Activated naive CD4-positive, alpha-beta T cell treated with anti-CD3 and anti-CD28 coated beads for 36 hours (primary cell): ENCODE data around the gene CD276. TPM values are rescaled to one million over a fixed set of nuclear protein-coding genes. Genes with fewer than 3 reads are reported as not detected.

ENCODE experiments used
- CTCF ChIA-PET: fragments of 350-600 bp; sonication (Branson Sonifier 250); formaldehyde crosslinking; loops from one replicate; lab custom pipeline; 2021; ENCODE audit warnings: antibody characterized with exemption; lab: Charles Lee
- DNase-seq: peaks from one replicate; pipeline ENCODE4 v3.0.0-alpha.2; 2020
- H3K27ac Mint-ChIP-seq: one replicate; pipeline ENCODE4 v1.8.0; 2021; ENCODE audit warnings: mild to moderate bottlenecking, mixed read lengths
- H3K27me3 Mint-ChIP-seq: one replicate; pipeline ENCODE4 v1.8.0; 2021; ENCODE audit warnings: low read depth, mixed read lengths
- H3K36me3 Mint-ChIP-seq: one replicate; pipeline ENCODE4 v1.8.0; 2021; ENCODE audit warnings: low read depth, mixed read lengths
- H3K4me1 Mint-ChIP-seq: one replicate; pipeline ENCODE4 v1.8.0; 2021; ENCODE audit warnings: low read depth, mixed read lengths
- H3K4me3 Mint-ChIP-seq: one replicate; pipeline ENCODE4 v1.8.0; 2021; ENCODE audit warnings: mild to moderate bottlenecking, moderate library complexity, mixed read lengths
- H3K9me3 Mint-ChIP-seq: one replicate; pipeline ENCODE4 v1.8.0; 2021; ENCODE audit warnings: mixed read lengths
- intact Hi-C: fragments of 100-400 bp; cut with micrococcal nuclease; formaldehyde crosslinking; loops from one replicate; pipeline ENCODE4 v1.15.1; 2023
- total RNA-seq, 2 experiments: library from RNA; stranded (reverse); gene quantifications; one replicate each; pipeline ENCODE4 v1.2.3, GENCODE V29; 2021

The CD276 gene
- total RNA-seq, 2 experiments from 2014 or later: 1.2 to 1.3 TPM

DNA sequence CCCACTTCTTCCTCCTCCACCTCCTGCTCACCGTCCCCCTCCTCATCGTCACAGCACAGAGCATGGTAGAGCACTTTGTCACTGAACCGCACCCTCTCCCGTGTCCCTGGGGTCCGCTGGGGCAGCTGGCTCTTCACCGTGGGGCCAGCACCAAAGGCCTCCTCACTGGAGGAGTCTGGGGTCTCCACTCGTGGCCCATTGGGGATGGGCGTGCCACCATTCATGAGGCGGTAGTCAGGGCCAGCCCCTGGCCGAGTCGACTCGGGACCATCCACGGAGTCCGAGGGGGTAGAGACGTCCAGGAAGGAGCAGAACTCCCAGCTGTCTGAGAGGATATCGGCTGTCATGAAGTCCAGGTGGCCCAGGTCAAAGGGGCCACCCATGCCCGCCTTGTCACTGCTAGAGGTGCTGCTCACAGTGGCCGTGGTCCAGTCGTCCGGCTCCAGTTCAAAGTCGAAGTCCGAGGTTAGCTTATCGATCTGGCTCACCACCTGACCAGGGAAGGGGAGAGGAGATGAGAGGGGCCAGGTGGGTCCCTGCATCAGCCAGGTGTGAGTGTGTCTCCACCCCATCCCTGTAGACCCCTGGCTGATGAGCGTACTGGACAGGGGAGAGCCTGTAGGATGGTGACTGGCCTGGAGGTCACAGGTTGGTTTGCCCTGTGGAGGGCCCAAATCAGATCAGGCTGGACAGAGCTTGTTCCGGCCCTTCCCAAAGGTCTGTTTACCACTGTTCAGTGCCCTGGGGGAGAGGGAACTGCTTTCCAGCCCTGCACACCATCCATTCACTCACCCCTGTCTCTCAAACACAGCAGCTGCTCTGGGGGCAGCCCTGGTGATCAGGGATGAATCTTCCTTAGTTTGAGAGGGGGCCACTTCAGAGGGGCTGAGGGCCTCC lies 56.2 kb downstream of the CD276 start:
- CTCF ChIA-PET: no interaction called here
- Mint-ChIP-seq H3K36me3 (no peaks in the 10 kb centered on the region), H3K27ac (no peak overlapping the region), H3K27me3 (peaks cover 2% of the 10 kb centered on the region), H3K9me3 (no peaks in the 10 kb centered on the region), H3K4me3 (no peak overlapping the region), H3K4me1 (no peaks in the 10 kb centered on the region)
- intact Hi-C loops: no loop called here
- DNase-seq: no peak

GRCh38 chr15:73741321-73741836 lies 57.2 kb downstream of the CD276 start:
- H3K27ac Mint-ChIP-seq: no peak overlapping the region

GRCh38 chr15:73744293-73744692 lies 60.1 kb downstream of the CD276 start:
- H3K27me3 Mint-ChIP-seq: peaks cover 3% of the 10 kb centered on the region
- H3K9me3 Mint-ChIP-seq: no peaks in the 10 kb centered on the region
- CTCF ChIA-PET: no interaction called here
- DNase-seq: no peak
- no peaks in the 10 kb centered on the region for H3K4me1 Mint-ChIP-seq
- H3K36me3 Mint-ChIP-seq: no peaks in the 10 kb centered on the region
- intact Hi-C loops: no loop called here
- H3K27ac Mint-ChIP-seq: no peak overlapping the region
- no peak overlapping the region for H3K4me3 Mint-ChIP-seq

More at GRCh38 chr15:73741321-73741836, 57.2 kb downstream of the CD276 start:
- no peak overlapping the region for H3K4me3 Mint-ChIP-seq
- H3K4me1 Mint-ChIP-seq: no peaks in the 10 kb centered on the region
- H3K36me3 Mint-ChIP-seq: no peaks in the 10 kb centered on the region
- intact Hi-C loops: no loop called here
- no peaks in the 10 kb centered on the region for H3K27me3 Mint-ChIP-seq
- DNase-seq: no peak
- no peaks in the 10 kb centered on the region for H3K9me3 Mint-ChIP-seq
- CTCF ChIA-PET: no interaction called here

GRCh38 chr15:73745073-73745472 lies 60.9 kb downstream of the CD276 start:
- Mint-ChIP-seq H3K9me3 (no peaks in the 10 kb centered on the region), H3K27ac (no peak overlapping the region), H3K4me1 (no peaks in the 10 kb centered on the region), H3K36me3 (no peaks in the 10 kb centered on the region), H3K27me3 (peaks cover 6% of the 10 kb centered on the region), H3K4me3 (no peak overlapping the region)
- no peak for DNase-seq
- CTCF ChIA-PET: no interaction called here
- intact Hi-C loops: no loop called here

DNA sequence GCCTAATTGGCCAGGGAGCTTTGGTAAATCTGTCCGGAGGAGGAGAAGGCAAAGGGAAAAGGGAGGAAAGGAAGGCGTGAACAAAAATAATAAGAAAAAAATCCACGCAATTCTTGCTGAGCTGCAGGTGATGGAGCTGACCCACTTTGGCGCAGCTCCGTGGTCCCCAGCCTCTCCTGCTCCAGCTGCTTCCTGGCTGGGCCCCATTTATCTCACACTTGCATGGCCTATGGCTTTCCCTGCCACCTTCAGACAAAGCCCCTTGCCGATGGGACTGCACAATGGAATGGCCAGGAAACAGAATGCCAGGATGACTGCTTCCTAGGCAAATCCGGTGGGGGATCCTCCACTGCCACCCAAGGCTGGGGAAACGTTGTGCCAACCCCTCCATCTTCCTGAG lies 62.1 kb downstream of the CD276 start:
- Mint-ChIP-seq H3K27me3 (peaks cover 12% of the 10 kb centered on the region), H3K9me3 (no peaks in the 10 kb centered on the region), H3K27ac (no peak overlapping the region), H3K36me3 (no peaks in the 10 kb centered on the region), H3K4me1 (no peaks in the 10 kb centered on the region), H3K4me3 (no peak overlapping the region)
- CTCF ChIA-PET: no interaction called here
- intact Hi-C loops: no loop called here
- DNase-seq: no peak

DNA sequence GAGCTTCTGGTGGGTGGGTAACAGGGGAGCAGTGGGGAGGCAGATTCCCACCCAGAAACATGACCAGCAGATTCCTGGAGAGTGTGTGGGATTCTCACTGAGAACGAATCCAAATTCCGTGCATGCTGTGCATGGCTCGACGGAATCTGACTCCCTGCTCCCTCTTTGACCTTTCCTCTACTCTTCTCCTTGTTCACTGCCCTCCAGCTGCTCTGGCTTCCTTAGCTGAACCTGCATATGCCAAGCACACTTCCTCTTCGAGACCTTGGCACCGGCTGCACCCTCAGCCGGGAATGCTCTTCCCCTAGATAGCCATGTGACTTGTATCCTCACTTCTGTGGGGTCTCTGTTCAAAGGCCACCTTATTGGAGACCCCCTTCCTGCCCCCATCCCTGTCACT lies 62.7 kb downstream of the CD276 start:
- no peaks in the 10 kb centered on the region for H3K36me3 Mint-ChIP-seq
- peaks cover 15% of the 10 kb centered on the region for H3K27me3 Mint-ChIP-seq
- no peak overlapping the region for H3K4me3 Mint-ChIP-seq
- CTCF ChIA-PET: no interaction called here
- H3K4me1 Mint-ChIP-seq: no peaks in the 10 kb centered on the region
- no peak for DNase-seq
- intact Hi-C loops: no loop called here
- no peak overlapping the region for H3K27ac Mint-ChIP-seq
- H3K9me3 Mint-ChIP-seq: no peaks in the 10 kb centered on the region

DNA sequence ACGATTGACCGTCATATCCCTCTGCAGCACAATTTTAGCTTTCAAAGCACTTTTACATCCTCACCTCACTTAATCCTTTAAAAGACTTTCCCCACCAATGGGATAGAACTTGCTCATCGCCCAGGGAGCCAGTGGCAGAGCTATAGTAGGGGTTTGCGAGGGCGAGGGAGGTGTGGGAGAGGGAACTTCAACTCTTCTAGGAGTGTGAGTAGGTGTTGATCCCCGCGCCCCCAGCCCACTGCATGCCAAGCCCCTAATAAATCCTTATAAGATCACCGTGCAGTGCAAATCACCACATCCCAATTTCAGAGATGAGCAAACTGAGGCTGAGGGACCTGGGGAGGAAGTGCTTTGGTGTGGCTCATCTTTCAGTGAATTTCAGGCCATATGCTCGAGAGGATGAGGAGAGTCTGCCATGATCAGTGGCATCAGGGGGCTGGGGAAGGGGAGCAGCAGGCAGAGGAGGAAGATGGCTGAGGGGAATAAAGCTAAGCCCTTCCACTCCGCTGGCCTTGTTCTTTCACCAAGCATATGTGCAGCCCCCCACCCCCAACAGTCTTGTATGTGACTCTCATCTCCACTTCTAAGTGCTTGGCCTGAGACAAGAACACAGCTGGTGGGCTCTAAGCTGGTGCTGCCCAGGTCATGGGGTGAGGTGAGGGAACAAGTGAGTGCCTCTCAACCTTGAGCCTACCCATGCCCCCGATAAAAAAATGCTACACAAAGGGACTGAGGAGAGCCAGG lies 63.8 kb downstream of the CD276 start:
- DNase-seq: no peak
- Mint-ChIP-seq H3K9me3 (no peaks in the 10 kb centered on the region), H3K36me3 (no peaks in the 10 kb centered on the region), H3K4me1 (no peaks in the 10 kb centered on the region), H3K27me3 (peaks cover 15% of the 10 kb centered on the region), H3K4me3 (no peak overlapping the region), H3K27ac (no peak overlapping the region)
- CTCF ChIA-PET: no interaction called here
- intact Hi-C loops: no loop called here

DNA sequence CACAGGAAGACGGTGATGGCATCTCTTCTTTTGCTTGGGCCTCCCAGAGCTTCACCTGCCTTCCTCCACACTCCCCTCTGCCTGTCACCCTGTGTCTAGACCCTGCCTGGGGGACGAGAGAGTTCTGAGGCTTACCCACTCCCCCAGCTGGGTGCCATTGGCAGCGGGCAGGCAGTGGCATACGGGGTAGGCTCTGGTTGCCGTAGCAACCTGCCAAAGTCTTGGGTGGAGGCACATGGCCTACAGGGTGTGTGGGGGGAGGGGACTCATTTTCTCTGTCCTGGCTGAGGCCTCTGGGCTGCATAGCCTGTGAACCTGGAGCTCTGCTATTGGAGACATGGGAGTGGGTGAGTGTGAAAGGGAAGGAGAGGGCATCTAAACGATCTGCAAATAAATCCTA lies 64.5 kb downstream of the CD276 start:
- Mint-ChIP-seq H3K9me3 (no peaks in the 10 kb centered on the region), H3K36me3 (no peaks in the 10 kb centered on the region), H3K27me3 (peaks cover 18% of the 10 kb centered on the region), H3K4me1 (no peaks in the 10 kb centered on the region), H3K4me3 (no peak overlapping the region), H3K27ac (no peak overlapping the region)
- intact Hi-C loops: no loop called here
- CTCF ChIA-PET: no interaction called here
- no peak for DNase-seq

- H3K4me3 Mint-ChIP-seq: no peak overlapping the region
- H3K36me3 Mint-ChIP-seq: no peaks in the 10 kb centered on the region
- CTCF ChIA-PET: no interaction called here
- DNase-seq: no peak
- intact Hi-C loops: no loop called here
- no peaks in the 10 kb centered on the region for H3K9me3 Mint-ChIP-seq
- peaks cover 27% of the 10 kb centered on the region for H3K27me3 Mint-ChIP-seq
- no peak overlapping the region for H3K27ac Mint-ChIP-seq
- no peaks in the 10 kb centered on the region for H3K4me1 Mint-ChIP-seq
Measured at GRCh38 chr15:73749533-73749932, 65.3 kb downstream of the CD276 start.

DNA sequence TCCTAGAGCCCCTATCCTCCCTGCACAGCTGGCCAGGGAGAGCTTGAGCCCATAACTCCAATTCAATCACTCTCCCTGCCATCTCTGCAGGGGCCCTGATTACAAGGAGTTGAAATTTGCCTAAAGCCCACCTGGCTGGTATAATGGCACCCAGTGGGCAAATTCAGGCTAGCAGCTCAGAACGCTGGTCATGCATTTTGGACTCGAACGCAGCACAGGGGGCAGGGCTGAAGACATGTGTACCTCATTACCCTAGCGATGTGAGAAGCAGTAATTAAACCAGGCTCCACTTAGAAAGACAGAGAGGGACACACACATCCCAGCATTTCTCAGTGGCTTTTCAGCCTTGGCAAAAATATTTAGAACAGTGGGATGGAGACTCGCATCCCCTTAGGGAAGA lies 65.8 kb downstream of the CD276 start:
- CTCF ChIA-PET: no interaction called here
- Mint-ChIP-seq H3K4me1 (no peaks in the 10 kb centered on the region), H3K27ac (no peak overlapping the region), H3K36me3 (no peaks in the 10 kb centered on the region), H3K4me3 (no peak overlapping the region), H3K9me3 (no peaks in the 10 kb centered on the region), H3K27me3 (peaks cover 31% of the 10 kb centered on the region)
- intact Hi-C loops: no loop called here
- no peak for DNase-seq

DNA sequence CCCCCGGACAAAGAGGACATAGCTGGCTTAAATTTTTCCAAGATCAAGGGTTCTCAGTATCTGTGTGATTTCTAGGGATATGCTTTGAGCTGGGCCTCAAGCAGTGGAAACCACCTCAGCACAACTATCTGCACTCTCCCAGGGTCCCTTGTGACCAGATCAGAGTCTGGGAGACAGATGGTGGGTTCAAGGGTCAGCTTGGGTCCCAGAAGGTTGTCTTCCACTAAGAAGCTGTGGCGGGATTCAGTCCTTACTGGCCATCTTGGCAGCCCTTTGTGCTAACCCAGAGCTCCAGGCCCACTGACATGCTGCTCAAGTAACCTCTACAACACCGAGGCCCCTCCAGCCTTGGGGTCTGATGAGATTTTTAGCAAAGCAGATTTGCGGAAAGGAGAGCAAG lies 66.3 kb downstream of the CD276 start:
- CTCF ChIA-PET: interaction anchor here (0.6 kb wide), 1 partner anchor 159 kb away, joined by 3 read pairs; no protein-coding TSS in a partner anchor

DNA sequence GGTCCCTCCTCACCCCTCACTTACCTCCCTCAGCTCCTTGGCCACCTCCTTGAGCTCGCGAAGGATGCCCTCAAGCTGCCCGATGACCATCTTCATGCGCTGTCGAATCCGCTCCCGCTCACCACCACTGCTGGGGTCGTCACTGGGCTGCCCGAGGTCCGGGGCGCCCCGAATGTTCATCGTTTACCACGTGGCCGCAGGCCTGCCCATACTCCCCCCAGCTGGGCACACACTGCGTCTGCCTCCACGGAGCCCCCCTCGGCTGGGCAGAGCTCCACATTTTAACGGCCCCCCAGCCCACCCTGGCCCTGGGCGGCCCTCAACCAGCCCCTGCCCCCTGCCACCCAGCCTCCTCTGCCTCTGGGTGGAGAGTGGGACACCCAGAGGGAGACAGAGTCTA lies 66.8 kb downstream of the CD276 start:
- no peaks in the 10 kb centered on the region for H3K9me3 Mint-ChIP-seq
- H3K4me3 Mint-ChIP-seq: no peak overlapping the region
- no peaks in the 10 kb centered on the region for H3K36me3 Mint-ChIP-seq
- CTCF ChIA-PET: interaction anchor here (0.6 kb wide), 1 partner anchor 158 kb away, joined by 3 read pairs; no protein-coding TSS in a partner anchor
- H3K4me1 Mint-ChIP-seq: no peaks in the 10 kb centered on the region
- H3K27me3 Mint-ChIP-seq: peaks cover 37% of the 10 kb centered on the region
- H3K27ac Mint-ChIP-seq: no peak overlapping the region
- DNase-seq: no peak
- intact Hi-C loops: no loop called here

More for the DNA sequence above, 66.3 kb downstream of the CD276 start:
- Mint-ChIP-seq H3K27me3 (peaks cover 32% of the 10 kb centered on the region), H3K4me1 (no peaks in the 10 kb centered on the region), H3K9me3 (no peaks in the 10 kb centered on the region), H3K4me3 (no peak overlapping the region), H3K27ac (no peak overlapping the region), H3K36me3 (no peaks in the 10 kb centered on the region)
- DNase-seq: no peak
- intact Hi-C loops: no loop called here
